NCI-H1048 (cell line): ENCODE results near the gene PRDM7.
"Not testable (repeated sequence)": the region's sequence is repeated elsewhere in the genome, so short reads cannot be mapped to it uniquely, and the experiment has no call there.

Experiments used
- DNase-seq: peaks from one replicate; lab custom pipeline; 2025; lab: John Stamatoyannopoulos, UW

Gene PRDM7

DNA sequence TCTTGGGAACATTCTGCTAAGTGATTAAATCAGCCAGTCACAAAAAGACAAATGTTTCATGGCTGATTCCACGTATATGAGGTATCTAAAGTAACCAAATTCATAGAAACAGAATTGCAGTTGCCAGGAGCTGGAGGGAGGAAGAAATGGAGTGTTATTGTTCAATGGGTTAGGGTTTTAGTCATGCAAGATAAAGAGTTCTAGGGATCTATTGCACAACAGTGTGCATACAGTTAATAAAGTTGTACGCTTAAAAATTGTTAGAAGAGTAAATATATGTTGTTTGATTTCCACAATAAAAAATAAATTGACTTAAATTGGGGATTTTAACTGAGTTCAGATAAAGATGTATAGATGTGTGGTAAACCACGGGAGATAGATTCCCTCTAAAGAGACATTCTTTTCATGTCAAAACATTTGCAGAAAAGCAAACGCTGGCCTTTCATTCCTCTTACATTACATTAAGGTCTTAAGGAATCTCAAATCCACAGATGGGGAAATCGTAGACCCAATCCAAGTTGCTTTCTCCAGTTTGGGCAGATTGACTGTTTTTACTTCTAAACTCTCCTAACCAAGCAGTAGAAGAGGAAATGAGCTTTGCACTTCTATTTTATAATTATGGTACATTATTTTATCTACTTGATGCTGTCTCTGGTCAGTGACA, 4.6 kb downstream of the PRDM7 start:
- no peak for DNase-seq

DNA sequence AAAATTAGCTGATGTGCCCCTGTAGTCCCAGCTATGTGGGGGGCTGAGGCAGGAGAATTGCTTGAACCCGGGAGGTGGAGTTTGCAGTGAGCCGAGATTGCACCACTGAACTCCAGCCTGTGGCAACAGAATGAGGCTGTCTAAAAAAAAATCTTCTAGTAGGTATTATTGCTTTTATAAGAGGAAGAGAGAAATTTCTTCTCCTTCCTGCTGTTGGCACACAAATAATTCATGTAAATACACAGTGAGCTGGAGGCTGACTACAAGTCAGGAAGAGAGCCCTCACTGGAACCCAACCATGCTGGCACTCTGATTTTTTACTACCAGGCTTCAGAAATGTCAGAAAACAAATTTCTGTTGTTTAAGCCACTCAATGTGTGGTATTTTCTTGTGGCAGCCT, 6.7 kb downstream of the PRDM7 start:
- no peak for DNase-seq

DNA sequence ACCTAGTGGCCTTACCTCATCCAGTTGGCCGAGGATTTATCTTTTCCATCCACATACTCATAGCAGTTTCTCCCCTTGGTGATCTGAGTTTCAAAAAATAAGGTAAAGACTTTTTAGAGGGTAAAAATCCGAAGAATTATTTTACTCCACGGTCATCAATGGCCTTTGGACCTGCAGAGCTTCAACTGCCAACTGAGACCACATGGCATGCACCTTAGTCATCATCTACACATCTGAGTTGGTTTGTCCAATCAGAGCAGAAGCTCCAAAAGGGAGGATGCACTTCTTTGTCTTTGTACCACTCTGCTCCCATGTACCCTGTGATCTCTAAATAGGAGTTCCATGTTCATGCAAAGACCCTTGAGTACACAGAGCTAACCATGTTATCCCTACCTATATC, 15.7 kb downstream of the PRDM7 start:
- no peak for DNase-seq

DNA sequence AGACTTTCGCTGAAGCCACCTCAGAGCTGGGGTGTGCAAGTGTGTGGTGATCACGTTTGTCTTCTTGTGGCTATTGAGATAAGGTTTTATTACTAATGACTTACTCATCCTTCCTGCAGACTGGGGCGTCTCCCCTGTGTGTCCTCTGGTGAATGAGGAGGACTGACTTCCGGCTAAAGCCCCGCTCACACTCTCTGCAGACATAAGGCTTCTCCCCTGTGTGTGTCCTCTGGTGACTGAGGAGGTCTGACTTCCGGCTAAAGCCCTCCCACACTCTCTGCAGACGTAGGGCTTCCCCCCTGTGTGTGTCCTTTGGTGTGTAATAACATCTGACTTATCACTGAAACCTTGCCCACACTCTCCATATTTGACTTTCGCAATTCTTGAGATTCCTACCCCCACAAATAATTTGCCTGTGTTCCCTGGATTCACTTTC, 19.4 kb downstream of the PRDM7 start:
- no peak for DNase-seq

DNA sequence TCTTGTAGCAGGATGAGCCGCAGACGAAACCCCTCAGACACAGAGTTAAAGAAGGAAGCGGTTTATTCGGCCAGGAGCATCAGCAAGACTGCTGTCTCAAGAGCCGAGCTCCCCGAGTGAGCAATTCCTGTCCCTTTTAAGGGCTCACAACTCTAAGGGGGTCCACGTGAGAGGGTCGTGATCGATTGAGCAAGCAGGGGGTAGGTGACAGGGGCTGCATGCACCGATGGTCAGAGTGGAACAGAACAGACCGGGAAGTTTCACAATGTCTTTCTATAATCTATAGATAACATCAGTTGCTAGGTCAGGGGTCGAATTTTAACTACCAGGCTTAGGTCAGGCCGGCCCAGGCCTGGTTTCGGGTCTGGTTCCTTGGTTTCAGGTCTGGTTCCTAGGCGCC, 20.6 kb downstream of the PRDM7 start:
- DNase-seq: not testable (repeated sequence)

DNA sequence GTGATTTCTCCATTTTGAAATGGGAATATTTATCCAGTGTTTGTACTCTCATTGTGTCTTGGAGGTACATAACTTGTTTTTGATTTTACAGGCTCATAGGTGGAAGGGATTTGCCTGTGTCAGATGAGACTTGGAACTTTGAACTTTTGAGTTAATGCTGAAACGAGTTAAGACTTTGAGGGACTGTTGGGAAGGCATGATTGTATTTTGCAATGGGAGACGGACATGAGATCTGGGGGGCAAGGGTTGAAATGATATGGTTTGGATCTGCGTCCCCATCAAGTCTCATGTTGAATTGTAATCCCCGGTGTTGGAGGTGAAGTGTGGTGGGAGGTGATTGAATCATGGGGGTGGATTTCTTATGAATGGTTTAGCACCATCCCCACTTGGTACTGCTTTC, 21.8 kb downstream of the PRDM7 start:
- no peak for DNase-seq

DNA sequence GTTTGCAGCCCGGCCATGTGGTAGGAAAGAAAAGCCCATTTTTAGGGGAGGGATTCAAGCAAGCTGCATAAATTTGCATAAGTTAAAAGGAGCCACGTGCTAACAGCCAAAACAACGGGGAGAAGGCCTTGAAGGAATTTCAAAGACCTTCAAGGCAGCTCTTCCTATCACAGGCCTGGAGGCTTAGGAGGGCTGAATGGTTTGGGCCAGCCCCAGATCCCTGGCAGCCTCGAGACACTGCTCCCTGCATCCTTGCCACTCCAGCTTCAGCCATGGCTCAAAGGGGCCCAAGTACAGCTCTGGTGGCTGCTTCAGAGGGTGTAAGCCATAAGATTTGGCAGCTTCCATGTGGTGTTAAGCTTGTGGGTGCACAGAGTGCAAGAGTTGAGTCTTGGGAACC, 22.6 kb downstream of the PRDM7 start:
- DNase-seq: no peak

DNA sequence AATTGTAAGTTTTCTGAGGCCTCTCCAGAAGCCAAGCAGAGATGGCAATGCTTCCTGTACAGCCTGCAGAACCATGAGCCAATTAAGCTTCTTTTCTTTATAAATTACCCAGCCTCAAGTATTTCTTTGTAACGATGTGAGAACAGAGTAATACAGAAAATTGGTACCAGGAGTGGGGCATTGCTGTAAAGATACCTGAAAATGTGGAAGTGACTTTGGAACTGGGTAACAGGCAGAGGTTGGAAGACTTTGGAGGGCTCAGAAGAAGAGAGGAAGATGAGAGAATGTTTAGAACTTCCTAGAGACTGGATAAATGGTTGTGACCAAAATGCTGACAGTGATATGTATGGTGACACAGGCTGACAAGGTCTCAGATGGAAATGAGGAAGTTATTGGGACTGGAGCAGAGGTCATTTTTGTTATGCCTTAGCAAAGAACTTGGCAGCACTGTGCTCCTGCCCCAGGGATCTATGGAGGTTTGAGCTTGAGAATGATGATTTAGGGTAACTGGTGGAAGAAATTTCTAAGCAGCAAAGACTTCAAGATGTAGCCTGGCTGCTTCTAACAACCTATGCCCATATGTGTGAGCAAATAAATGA, 23.1 kb downstream of the PRDM7 start:
- DNase-seq: no peak

DNA sequence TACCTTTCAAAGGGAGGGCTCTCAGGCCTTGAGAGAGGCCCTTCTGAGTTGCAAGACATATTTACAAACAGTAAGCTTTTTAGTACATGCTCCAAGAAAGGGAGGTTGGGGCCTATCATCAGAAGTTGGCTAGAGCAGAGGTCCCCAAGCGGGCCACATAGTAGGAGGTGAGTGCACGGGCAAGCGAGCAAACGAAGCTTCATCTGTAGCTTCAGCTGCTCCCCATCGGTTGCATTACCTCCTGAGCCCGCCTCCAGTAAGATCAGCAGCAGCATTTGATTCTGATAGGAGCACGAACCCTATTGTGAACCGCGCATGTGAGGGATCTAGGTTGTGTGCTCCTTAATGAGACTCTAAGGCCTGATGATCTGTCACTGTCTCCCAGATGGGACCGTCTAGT, 26.2 kb downstream of the PRDM7 start:
- DNase-seq: no peak

DNA sequence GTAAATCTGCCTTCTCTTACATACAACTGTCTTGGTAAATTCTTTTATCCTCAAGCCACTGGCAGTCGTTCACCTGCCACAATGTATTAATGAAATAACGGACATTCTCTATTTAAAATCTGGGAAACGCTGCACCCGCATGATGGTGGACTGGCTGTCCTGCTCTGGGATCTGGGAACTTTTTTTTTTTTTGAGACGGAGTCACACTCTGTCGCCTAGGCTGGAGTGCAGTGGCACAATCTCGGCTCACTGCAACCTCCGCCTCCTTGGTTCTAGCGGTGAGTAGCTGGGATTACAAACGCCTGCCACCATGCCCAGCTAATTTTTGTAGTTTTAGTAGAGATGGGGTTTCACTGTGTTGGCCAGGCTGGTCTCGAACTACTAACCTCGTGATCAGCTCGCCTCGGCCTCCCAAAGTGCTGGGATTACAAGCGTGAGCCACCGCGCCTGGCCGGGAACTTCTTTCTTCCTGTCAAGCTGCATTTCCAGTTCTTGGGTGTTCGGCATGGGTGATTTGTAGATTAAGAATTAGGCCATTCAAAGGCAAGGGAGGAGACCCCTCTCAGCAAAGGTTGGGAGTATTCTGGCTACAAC, 28.3 kb downstream of the PRDM7 start:
- DNase-seq: no peak

DNA sequence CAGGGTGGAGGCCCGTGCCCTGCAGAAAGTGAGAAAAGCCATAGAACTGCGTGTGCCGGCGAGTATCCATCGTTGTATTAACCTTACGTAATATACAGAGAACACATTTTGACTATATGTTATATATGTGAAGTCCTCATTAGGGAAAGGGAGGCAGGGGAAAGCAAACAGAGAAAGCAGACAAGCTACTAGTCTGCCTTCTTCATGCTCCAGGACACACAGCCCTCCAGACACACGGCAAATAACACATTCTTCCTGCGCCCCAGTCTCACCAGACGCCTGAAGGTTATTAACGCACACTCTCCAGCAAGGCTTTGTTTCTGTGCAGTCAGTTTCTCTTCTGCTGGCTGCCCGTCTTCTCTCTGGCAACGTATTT, 28.8 kb downstream of the PRDM7 start:
- DNase-seq: no peak

DNA sequence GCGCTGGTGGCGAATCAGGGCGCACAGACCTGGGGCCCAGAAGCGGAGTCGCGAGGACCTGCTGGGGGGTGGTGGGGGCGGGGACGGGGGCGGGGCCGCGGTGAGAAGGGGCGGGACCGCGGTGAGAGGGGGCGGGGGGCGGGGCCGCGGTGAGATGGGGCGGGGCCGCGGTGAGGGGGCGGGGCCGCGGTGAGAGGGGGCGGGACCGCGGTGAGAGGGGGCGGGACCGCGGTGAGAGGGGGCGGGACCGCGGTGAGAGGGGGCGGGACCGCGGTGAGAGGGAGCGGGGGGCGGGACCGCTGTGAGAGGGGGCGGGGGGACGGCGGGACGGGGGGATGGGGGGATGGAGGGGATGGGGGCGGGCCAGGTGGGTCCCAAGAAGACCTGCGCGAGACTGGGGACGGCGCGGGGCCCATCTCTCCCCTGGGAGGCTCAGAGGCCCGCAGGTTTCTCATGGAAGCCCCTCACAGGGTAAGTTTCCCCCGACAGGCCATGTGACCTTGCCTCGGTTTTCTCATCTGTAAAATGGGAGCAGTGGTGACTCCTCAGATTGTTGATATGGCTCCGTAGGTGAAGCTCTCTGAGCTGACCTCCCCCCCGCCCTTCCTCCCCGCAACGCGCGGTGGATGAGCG, 29.3 kb downstream of the PRDM7 start:
- no peak for DNase-seq

DNA sequence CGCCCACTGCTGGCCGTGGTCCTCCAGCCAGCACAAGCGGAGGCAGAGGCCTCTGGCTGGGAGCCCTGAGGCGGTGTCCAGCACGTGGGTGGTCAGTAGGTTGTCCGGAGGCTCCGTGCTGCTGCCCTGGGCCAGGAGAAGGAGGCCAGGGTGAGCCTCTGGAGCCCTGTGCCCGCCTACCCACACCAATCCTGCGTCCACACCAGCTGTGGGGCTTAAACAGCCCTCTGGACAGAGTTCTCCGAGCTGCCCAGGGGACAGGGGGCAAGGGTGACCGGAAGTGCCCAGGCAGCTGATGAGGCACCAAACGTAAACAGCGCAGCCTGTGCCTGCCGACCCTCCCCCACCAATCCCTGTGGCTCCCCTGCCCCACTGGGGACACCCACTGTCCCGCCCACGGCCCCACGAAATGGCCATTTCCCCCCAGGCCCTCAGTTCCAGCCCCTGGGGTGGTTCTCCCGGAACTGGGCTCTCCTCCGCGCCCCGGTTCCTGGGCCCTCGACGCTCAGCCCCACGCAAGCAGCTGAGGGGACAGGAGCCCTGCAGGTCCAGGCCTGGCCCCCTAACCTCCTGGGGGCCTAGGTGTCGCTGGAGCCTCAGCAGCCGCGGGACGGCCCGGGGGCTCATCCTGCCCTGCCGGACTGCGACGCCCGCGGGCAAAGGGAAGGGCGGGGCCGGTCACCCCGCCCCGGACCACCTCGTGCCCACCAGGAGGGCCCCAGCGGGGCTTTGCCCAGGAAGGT, 30.0 kb downstream of the PRDM7 start:
- DNase-seq: no peak

DNA sequence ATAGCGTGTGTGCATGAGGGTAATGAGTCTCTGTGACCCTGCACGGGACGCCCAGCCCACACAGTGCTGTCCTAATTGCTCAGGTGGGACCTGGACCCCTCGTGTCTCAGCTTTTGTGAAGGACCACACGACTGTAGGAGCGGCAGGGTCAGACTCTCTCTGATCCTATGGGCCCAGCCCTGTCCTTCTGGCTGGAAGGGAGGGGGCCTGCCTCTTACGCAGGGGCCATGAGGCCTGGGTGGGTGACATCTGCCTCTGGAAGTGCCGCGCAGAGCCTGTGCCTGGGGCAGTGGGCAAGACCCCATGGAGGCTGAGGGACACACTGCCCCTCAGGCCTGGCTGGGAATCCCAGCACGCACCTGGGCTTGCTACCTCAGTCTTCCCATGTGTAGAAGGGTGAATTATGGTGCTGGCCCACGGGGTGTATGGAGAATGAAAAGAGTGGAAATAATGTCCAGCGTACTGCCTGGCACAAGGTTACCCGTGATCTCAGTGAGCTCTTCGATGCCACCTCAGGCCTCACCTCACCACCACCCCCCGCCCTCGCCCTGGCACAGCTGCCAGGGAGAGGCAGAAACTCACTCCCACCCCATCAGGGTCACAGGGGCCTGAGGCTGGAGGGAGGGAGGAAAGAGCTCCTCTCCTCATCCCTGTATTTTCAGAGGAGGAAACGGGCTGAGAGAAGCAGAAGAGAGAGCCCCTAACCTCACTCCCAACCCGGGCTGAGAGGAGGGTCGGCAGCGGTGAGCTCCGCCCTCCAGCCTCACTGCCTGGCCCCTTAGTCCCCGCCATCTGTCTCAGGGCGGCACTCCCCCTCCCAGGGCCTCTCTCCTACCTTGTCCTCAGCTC, 30.8 kb downstream of the PRDM7 start:
- no peak for DNase-seq

DNA sequence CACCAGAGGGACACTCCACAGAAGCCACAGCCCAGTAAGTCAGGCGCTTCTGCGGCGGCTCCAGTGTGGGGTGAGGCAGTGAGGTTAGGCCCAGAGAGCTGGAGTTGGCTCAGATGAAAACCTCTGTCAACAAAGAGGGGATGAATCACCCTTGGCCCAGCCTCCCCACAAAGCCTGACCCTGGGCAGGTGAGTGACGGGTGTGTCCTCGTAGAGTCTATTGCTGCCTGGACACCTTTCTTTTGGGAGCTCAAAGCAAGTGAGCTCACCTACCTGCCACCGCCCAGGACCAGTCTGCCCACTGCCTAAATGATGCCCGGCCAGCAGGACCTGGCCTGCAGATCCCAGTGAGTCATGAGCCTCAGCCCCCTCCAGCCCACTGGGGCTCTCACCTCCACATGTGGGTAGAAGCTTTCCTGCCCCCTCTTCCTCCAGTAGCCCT, 33.0 kb downstream of the PRDM7 start:
- no peak for DNase-seq

DNA sequence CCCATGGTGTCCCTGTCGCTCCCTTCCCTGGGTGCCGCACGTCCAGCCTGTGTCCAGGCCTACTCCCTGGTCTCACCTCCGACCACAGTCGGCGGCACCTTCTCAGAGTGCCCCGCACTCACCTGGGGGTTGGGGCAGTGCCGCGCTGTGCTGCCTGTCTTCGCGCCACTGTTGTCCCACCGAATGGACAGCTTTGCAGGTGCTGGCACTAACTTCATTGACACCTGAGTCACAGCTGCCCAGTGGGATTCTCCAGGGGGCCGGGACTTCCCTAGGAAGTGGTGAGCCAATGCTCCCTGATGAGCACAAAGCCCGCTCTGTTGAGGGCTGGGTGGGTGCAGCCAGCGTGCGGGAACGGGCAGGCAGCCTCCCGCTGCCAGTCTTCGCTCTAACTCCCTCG, 33.6 kb downstream of the PRDM7 start:
- no peak for DNase-seq

DNA sequence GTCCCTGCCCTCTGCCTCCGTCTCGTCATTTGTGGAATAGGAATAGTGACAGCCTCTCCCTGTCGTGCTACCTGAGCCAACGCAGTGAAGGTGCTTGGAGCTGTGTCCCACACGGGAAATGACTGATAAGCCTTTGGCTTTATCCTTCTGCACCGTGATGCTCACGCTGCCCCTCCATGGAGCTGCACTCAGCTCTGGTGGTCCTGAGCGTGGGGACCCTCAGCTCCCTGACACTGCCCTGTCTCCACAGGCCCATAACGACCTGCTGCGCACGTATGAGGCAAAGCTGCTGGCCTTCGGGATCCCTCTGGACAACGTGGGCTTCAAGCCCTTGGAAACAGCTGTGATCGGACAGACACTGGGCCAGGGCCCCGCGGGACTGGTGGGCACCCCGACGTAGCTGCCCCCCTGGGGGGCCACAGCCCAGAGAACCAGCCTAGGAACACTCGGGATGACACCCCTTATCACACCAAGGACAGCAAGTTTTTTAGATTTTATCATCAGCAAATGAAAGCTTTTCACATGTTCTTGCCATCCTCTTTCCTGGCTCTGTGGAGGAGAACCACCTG, 34.1 kb downstream of the PRDM7 start:
- no peak for DNase-seq

DNA sequence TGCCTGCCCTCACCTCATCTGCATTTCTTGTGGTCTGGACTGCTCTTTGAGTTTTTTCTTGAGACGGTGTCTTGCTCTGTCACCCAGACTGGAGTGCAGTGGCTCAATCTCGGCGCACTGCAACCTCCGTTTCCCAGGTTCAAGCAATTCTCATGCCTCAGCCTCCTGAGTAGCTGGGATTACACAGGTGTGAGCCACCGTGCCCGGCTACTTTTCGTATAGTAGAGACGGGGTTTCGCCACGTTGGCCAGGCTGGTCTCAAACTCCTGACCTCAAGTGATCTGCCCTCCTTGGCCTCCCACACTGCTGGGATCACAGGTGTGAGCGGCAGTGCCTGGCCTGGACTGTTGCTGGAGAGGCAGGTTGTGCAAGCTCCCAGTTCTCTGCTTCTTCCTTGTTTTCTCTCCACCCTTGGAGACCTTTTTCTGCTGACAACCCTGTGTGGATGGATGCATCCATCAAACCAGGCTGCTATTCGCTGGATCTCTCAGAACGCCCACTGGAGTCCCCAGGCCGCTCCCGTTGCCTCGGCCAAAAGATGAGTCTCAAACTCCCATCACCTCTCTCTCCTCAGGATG, 35.1 kb downstream of the PRDM7 start:
- DNase-seq: no peak

DNA sequence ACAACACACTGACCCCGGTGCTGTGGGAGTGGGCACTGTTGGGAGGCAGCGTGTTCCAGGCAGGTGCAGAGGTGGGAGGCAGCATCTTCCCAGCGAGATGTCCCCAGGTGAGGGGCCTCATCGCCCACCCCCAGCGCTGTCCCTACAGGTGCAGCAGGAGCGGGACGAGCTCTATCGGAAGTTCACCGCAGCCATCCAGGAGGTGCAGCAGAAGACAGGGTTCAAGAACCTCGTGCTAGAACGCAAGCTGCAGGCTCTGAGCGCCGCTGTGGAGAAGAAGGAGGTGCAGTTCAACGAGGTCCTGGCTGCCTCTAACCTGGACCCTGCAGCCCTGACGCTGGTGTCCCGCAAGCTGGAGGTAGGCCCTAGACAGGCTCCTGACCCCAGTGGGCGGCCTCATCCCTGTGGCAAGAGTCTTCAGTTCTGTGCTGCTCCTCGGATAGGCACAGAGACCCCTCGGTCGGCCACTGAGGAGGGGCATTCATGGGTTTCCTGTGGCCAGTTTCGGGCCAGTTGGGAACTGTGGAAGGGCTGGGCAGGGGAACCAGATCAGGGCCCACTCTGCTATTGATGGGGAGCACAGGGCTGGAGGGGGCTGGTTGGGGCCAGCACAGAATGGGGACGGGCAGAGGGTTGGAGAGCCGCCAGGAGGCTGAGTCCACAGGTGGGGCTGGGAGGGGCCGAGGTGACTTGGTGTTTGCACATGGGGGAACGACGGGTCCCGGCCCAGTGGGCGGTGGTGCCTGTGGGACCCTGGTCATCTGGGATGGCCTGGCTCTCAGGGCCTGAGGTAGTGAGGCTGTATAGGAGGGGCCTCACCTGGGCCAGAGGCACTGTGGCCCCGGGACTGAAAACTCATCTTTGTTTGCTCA, 36.7 kb downstream of the PRDM7 start:
- no peak for DNase-seq

DNA sequence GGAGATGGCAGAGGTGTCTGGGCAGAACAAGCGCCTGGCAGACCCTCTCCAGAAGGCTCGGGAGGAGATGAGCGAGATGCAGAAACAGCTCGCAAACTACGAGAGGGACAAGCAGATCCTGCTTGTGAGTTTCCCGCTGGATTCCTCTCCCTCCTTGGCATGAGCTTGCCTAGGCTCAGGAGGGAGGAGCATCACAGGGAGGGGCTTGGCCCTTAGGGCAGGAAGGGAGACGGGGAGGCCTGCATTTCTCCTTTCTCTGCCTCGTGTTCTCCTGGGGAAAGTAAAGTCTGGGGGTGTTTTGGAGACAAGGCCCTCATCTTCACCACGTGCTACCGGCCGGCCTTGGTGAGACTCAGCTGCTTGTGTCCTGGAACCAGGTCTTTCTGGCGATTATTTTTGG, 39.9 kb downstream of the PRDM7 start:
- DNase-seq: no peak
